Mesendoderm (in vitro differentiated cells): ENCODE results near the gene MSGN1. TPM values are rescaled to one million over a fixed set of nuclear protein-coding genes. Genes with fewer than 3 reads are reported as not detected.

Source experiments
- DNase-seq: peaks from one replicate; pipeline ENCODE4 v3.0.0; 2013
- H2AK5ac ChIP-seq: 2 replicates; pipeline ENCODE4 v1.6.1; 2013; ENCODE audit warnings: low read length, inconsistent platforms
- H2BK120ac ChIP-seq: 2 replicates; pipeline ENCODE4 v1.6.1; 2013; ENCODE audit warnings: low read depth, mild to moderate bottlenecking, low read length, moderate library complexity, mixed read lengths
- H2BK15ac ChIP-seq: replicated peaks from 2 replicates; pipeline ENCODE4 v1.6.1; 2013; ENCODE audit warnings: low read depth, mild to moderate bottlenecking, moderate library complexity
- H2BK5ac ChIP-seq: 2 replicates; pipeline ENCODE4 v1.6.1; 2013; ENCODE audit warnings: low read length, inconsistent platforms
- H3K18ac ChIP-seq: 2 replicates; pipeline ENCODE4 v1.6.1; 2013; ENCODE audit warnings: mild to moderate bottlenecking, low read length, mixed read lengths
- H3K23ac ChIP-seq: one replicate; pipeline ENCODE4 v1.6.1; 2013; ENCODE audit warnings: low read length
- H3K27ac ChIP-seq: 2 replicates; pipeline ENCODE4 v1.5.1; 2013; ENCODE audit warnings: low read depth, mild to moderate bottlenecking, inconsistent platforms, low read length, moderate library complexity
- H3K27me3 ChIP-seq: 2 replicates; pipeline ENCODE4 v1.6.1; 2013; ENCODE audit warnings: low read length, control low read depth, mild to moderate bottlenecking, inconsistent platforms; ENCODE audit not compliant: insufficient read depth, poor library complexity
- H3K36me3 ChIP-seq: 2 replicates; pipeline ENCODE4 v1.6.1; 2013; ENCODE audit warnings: low read length, inconsistent platforms; ENCODE audit not compliant: control insufficient read depth, insufficient read depth
- H3K4ac ChIP-seq: one replicate; pipeline ENCODE4 v1.6.1; 2013; ENCODE audit warnings: low read depth, mild to moderate bottlenecking, low read length, moderate library complexity
- H3K4me1 ChIP-seq: 2 replicates; pipeline ENCODE4 v1.6.1; 2013; ENCODE audit warnings: low read depth, low read length, inconsistent platforms; ENCODE audit not compliant: control insufficient read depth
- H3K4me2 ChIP-seq: 2 replicates; pipeline ENCODE4 v1.6.1; 2013; ENCODE audit warnings: low read length
- H3K4me3 ChIP-seq: 2 replicates; pipeline ENCODE4 v1.5.1; 2013; ENCODE audit warnings: mild to moderate bottlenecking, low read length
- H3K56ac ChIP-seq: one replicate; pipeline ENCODE4 v1.6.1; 2013; ENCODE audit warnings: low read length
- H3K79me1 ChIP-seq: 2 replicates; pipeline ENCODE4 v1.6.1; 2013; ENCODE audit warnings: low read length, inconsistent platforms
- H3K79me2 ChIP-seq: 2 replicates; pipeline ENCODE4 v1.6.1; 2013; ENCODE audit warnings: mild to moderate bottlenecking, low read length; ENCODE audit not compliant: control insufficient read depth, insufficient read depth
- H3K9ac ChIP-seq: 2 replicates; pipeline ENCODE4 v1.6.1; 2013; ENCODE audit warnings: low read length, inconsistent platforms
- H4K5ac ChIP-seq: one replicate; pipeline ENCODE4 v1.6.1; 2013; ENCODE audit warnings: low read length
- H4K8ac ChIP-seq: one replicate; pipeline ENCODE4 v1.6.1; 2013; ENCODE audit warnings: low read depth, mild to moderate bottlenecking, control low read depth, low read length, moderate library complexity
- WGBS: extraction: QIAGEN DNeasy Blood & Tissue Kit; methylation state at CpG from one replicate; pipeline ENCODE4 v1.1.7; 2013; ENCODE audit warnings: low lambda C conversion rate, missing lambda C conversion rate; ENCODE audit not compliant: insufficient coverage; ENCODE audit errors: extremely low coverage; 5-methylcytosine and 5-hydroxymethylcytosine counted together
- polyA plus RNA-seq, 2 experiments: library from polyadenylated mRNA; stranded (reverse); fragments of 200-250 nt; gene quantifications; one replicate each; pipeline ENCODE4 v1.2.3, GENCODE V29; 2013

The MSGN1 gene, protein sequence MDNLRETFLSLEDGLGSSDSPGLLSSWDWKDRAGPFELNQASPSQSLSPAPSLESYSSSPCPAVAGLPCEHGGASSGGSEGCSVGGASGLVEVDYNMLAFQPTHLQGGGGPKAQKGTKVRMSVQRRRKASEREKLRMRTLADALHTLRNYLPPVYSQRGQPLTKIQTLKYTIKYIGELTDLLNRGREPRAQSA
- not detected for polyA plus RNA-seq (2013, experiment 1 of 2)
- polyA plus RNA-seq (2013, experiment 2 of 2) = not detected

DNA sequence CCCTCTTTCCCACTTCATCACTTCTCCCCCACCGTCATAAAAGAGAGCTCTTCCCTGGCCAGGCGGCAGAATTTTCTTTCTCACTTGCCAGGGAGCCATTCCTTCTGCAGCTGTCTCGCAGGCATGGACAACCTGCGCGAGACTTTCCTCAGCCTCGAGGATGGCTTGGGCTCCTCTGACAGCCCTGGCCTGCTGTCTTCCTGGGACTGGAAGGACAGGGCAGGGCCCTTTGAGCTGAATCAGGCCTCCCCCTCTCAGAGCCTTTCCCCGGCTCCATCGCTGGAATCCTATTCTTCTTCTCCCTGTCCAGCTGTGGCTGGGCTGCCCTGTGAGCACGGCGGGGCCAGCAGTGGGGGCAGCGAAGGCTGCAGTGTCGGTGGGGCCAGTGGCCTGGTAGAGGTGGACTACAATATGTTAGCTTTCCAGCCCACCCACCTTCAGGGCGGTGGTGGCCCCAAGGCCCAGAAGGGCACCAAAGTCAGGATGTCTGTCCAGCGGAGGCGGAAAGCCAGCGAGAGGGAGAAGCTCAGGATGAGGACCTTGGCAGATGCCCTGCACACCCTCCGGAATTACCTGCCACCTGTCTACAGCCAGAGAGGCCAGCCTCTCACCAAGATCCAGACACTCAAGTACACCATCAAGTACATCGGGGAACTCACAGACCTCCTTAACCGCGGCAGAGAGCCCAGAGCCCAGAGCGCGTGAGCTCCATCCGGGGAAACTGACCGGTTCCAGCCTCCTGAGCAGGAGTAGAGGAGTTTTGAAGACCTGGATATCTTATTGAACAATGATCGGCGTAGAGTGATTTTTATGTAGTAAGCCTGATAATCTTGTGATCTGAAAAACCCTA is at the start of gene MSGN1:
MSGN1 (plus strand) TSS at position 65 of the 850 bp plus-strand sequence; CDS start at position 124, 59 bp downstream.
- no CpG with 5 or more reads among the region's 26 CpGs for WGBS
- no peak within 1 kb of the TSS for H3K4me3 ChIP-seq
- no peak within 1 kb of the TSS for H4K5ac ChIP-seq
- no peak within 1 kb of the TSS for H2BK5ac ChIP-seq
- peak within 1 kb of the TSS; percentile 63 for H2BK120ac ChIP-seq
- H3K36me3 ChIP-seq = no peaks in the 10 kb centered on the region
- no peak within 1 kb of the TSS for H3K4me2 ChIP-seq
- peak within 1 kb of the TSS; percentile 35 for H3K18ac ChIP-seq
- H3K23ac ChIP-seq = no peak within 1 kb of the TSS
- no peaks in the 10 kb centered on the region for H3K4me1 ChIP-seq
- H4K8ac ChIP-seq = no peak within 1 kb of the TSS
- H3K27ac ChIP-seq = peak within 1 kb of the TSS; percentile 55
- H3K9ac ChIP-seq = no peak within 1 kb of the TSS
- no peak within 1 kb of the TSS for H2AK5ac ChIP-seq
- no peaks in the 10 kb centered on the region for H3K79me2 ChIP-seq
- H3K27me3 ChIP-seq = no peaks in the 10 kb centered on the region
- no peak within 1 kb of the TSS for H3K4ac ChIP-seq
- H3K56ac ChIP-seq = no peak within 1 kb of the TSS
- no peaks in the 10 kb centered on the region for H3K79me1 ChIP-seq
- H2BK15ac ChIP-seq = no peak within 1 kb of the TSS
- no peak for DNase-seq

DNA sequence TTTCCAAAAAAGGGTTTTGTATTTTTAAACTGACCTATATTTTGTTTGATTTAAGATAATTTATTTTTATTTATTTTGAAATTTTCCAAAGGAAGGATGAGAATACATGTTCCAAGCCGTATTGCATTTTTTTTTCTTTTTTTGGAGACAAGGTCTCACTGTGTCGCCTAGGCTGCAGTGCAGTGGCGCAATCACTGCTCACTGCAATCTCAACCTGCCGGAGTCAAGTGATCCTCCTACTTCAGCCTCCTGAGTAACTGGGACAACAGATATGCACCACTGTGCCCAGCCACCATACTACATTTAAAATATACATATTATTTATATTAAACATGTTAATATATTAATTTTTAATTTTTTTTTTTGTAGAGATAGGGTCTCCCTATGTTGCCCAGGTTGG is 47.4 kb upstream of the MSGN1 start:
- H3K56ac ChIP-seq = no peak overlapping the region
- H3K27ac ChIP-seq = no peak overlapping the region
- no peak overlapping the region for H3K23ac ChIP-seq
- no peak overlapping the region for H2BK15ac ChIP-seq
- no peak overlapping the region for H3K9ac ChIP-seq
- H2AK5ac ChIP-seq = no peak overlapping the region
- WGBS = 100% methylated on average over 1 of the region's 4 CpGs
- no peak overlapping the region for H4K8ac ChIP-seq
- no peak overlapping the region for H3K4ac ChIP-seq
- no peak overlapping the region for H2BK120ac ChIP-seq
- no peak overlapping the region for H3K4me2 ChIP-seq
- no peaks in the 10 kb centered on the region for H3K79me1 ChIP-seq
- H4K5ac ChIP-seq = no peak overlapping the region
- H3K4me3 ChIP-seq = no peak overlapping the region
- no peaks in the 10 kb centered on the region for H3K36me3 ChIP-seq
- H3K27me3 ChIP-seq = no peaks in the 10 kb centered on the region
- H2BK5ac ChIP-seq = no peak overlapping the region
- H3K4me1 ChIP-seq = no peaks in the 10 kb centered on the region
- H3K79me2 ChIP-seq = no peaks in the 10 kb centered on the region
- H3K18ac ChIP-seq = no peak overlapping the region
- no peak for DNase-seq

DNA sequence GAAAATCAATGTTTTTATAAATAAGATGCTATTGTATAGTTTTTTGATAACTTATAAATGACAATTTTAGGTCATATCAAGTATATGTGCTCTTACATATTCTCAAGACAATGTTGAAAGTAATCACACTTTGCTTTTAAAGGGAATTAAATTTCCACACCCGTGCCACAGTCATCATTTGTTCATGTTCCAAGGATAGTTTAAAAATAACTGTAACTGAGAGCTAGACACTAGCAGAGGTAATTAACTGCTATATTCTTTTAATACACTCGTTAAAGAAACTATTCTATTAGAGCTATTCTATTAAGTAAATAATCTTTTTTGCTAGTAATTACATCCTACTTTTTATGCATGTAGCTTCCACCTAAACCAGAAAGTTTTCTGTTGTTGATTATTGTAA is 44.3 kb upstream of the MSGN1 start:
- no peak overlapping the region for H3K18ac ChIP-seq
- no peak overlapping the region for H4K8ac ChIP-seq
- no peaks in the 10 kb centered on the region for H3K36me3 ChIP-seq
- no peak overlapping the region for H3K23ac ChIP-seq
- no peak overlapping the region for H3K27ac ChIP-seq
- no peaks in the 10 kb centered on the region for H3K4me1 ChIP-seq
- H2BK5ac ChIP-seq = no peak overlapping the region
- no peak overlapping the region for H3K9ac ChIP-seq
- no peak overlapping the region for H4K5ac ChIP-seq
- DNase-seq = no peak
- no peak overlapping the region for H2BK120ac ChIP-seq
- no peaks in the 10 kb centered on the region for H3K27me3 ChIP-seq
- no CpG with 5 or more reads among the region's 2 CpGs for WGBS
- no peak overlapping the region for H3K56ac ChIP-seq
- H3K79me2 ChIP-seq = no peaks in the 10 kb centered on the region
- no peaks in the 10 kb centered on the region for H3K79me1 ChIP-seq
- H2AK5ac ChIP-seq = no peak overlapping the region
- no peak overlapping the region for H3K4ac ChIP-seq
- no peak overlapping the region for H3K4me2 ChIP-seq
- H3K4me3 ChIP-seq = no peak overlapping the region
- H2BK15ac ChIP-seq = no peak overlapping the region

DNA sequence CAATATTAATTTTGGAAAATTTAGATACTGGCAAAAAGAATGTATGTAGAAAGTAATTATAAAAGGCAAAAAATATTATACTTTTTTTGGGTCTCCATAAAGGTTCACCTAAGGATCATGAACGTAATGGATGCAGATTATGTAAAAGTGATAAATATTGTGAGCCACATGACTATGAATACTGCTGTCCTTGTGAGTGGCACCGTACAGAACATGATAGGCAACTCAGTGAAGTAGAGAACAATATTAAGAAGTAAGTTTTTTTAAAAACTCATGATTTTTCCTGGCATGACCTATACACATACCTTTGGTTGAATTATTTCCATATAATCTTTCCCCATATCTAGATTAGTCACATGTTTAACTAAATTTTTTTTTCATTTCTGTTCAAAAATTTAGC is 43.7 kb upstream of the MSGN1 start:
- no peak overlapping the region for H2BK5ac ChIP-seq
- no peak overlapping the region for H3K9ac ChIP-seq
- H3K79me2 ChIP-seq = no peaks in the 10 kb centered on the region
- no peak overlapping the region for H3K18ac ChIP-seq
- no peaks in the 10 kb centered on the region for H3K36me3 ChIP-seq
- H3K79me1 ChIP-seq = no peaks in the 10 kb centered on the region
- H3K4me2 ChIP-seq = no peak overlapping the region
- no peak overlapping the region for H3K4me3 ChIP-seq
- H3K4ac ChIP-seq = no peak overlapping the region
- no peak overlapping the region for H3K27ac ChIP-seq
- no peak overlapping the region for H4K5ac ChIP-seq
- WGBS = no CpG with 5 or more reads among the region's 2 CpGs
- no peak overlapping the region for H3K56ac ChIP-seq
- H2AK5ac ChIP-seq = no peak overlapping the region
- no peak overlapping the region for H3K23ac ChIP-seq
- H3K4me1 ChIP-seq = no peaks in the 10 kb centered on the region
- H3K27me3 ChIP-seq = no peaks in the 10 kb centered on the region
- no peak for DNase-seq
- H2BK120ac ChIP-seq = no peak overlapping the region
- no peak overlapping the region for H2BK15ac ChIP-seq
- H4K8ac ChIP-seq = no peak overlapping the region

DNA sequence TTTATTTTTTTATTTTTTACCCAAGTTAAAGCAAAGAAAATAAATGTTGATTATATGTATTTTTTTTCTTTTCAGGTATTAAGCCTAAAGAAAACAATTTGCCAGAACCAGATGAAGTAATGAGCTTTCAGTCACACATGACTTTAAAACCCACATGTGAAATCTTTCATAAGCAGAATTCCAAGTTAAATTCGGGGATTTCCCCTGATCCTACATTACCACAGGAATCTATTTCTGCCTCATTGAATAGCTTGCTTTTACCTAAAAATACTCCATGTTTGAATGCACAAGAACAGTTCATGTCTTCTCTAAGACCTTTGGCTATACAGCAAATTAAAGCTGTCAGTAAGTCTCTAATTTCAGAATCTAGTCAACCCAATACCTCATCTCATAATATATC is 35.7 kb upstream of the MSGN1 start:
- H3K36me3 ChIP-seq = no peaks in the 10 kb centered on the region
- H2BK120ac ChIP-seq = no peak overlapping the region
- no peaks in the 10 kb centered on the region for H3K27me3 ChIP-seq
- H2BK5ac ChIP-seq = no peak overlapping the region
- WGBS = no CpG with 5 or more reads among the region's 1 CpG
- H3K4me2 ChIP-seq = no peak overlapping the region
- no peak overlapping the region for H3K18ac ChIP-seq
- H3K4ac ChIP-seq = no peak overlapping the region
- DNase-seq = no peak
- no peak overlapping the region for H3K4me3 ChIP-seq
- no peak overlapping the region for H2AK5ac ChIP-seq
- no peak overlapping the region for H3K56ac ChIP-seq
- no peak overlapping the region for H4K8ac ChIP-seq
- no peak overlapping the region for H3K27ac ChIP-seq
- H3K79me1 ChIP-seq = no peaks in the 10 kb centered on the region
- H4K5ac ChIP-seq = no peak overlapping the region
- H3K4me1 ChIP-seq = no peaks in the 10 kb centered on the region
- no peak overlapping the region for H3K23ac ChIP-seq
- no peak overlapping the region for H2BK15ac ChIP-seq
- H3K79me2 ChIP-seq = no peaks in the 10 kb centered on the region
- H3K9ac ChIP-seq = no peak overlapping the region
